Measurements from ENCODE around the gene RAB30. TPM values are rescaled to one million over a fixed set of nuclear protein-coding genes. Genes with fewer than 3 reads are reported as not detected.

The RAB30 gene
- total RNA-seq, 1 experiment from 2014 or later, result 6.2 TPM

- no peak for TF ChIP-seq GTF2I (CRISPR knock-in tag; conservative IDR thresholded peaks at IDR 0.05)
Measured at GRCh38 chr11:83042964-83043711, 28.6 kb downstream of the RAB30 start (continued).

GRCh38 chr11:83041126-83041525, 30.6 kb downstream of the RAB30 start:
- ChIA-PET CTCF (no interaction called here), POLR2A (interaction anchor here (0.6 kb wide), 1 partner anchor 373 kb away, joined by 3 read pairs; no protein-coding TSS in a partner anchor)
- H3K27ac Mint-ChIP-seq, result no peak overlapping the region
- no peaks in the 10 kb centered on the region for H3K9me3 Mint-ChIP-seq
- DNase-seq (ENCODE audit: low spot score) (no peak), ATAC-seq (no peak)
- no peaks in the 10 kb centered on the region for H3K36me3 Mint-ChIP-seq
- TF ChIP-seq MLX (CRISPR knock-in tag; IDR thresholded peaks at IDR 0.05) (no peak), ZNF263 (CRISPR knock-in tag; IDR thresholded peaks at IDR 0.05; ENCODE audit: low read depth) (no peak), ZNF121 (CRISPR knock-in tag; IDR thresholded peaks at IDR 0.05) (no peak), FOXP1 (CRISPR knock-in tag; IDR thresholded peaks at IDR 0.05; ENCODE audit: borderline replicate concordance) (no peak), MAX (CRISPR knock-in tag; IDR thresholded peaks at IDR 0.05) (no peak), ZNF317 (CRISPR knock-in tag; IDR thresholded peaks at IDR 0.05; ENCODE audit: borderline replicate concordance, low read depth) (no peak), ZNF532 (CRISPR knock-in tag; IDR thresholded peaks at IDR 0.05; ENCODE audit: borderline replicate concordance) (no peak), TP53 (CRISPR knock-in tag; IDR thresholded peaks at IDR 0.05) (no peak), JAZF1 (CRISPR knock-in tag; IDR thresholded peaks at IDR 0.05) (no peak), ZNF671 (CRISPR knock-in tag; IDR thresholded peaks at IDR 0.05) (no peak), USF1 (CRISPR knock-in tag; IDR thresholded peaks at IDR 0.05) (no peak), ZNF138 (CRISPR knock-in tag; conservative IDR thresholded peaks at IDR 0.05) (no peak), NR3C1 (CRISPR knock-in tag; conservative IDR thresholded peaks at IDR 0.05; ENCODE audit: low read depth) (no peak)
- TF ChIP-seq, protein P1, sequence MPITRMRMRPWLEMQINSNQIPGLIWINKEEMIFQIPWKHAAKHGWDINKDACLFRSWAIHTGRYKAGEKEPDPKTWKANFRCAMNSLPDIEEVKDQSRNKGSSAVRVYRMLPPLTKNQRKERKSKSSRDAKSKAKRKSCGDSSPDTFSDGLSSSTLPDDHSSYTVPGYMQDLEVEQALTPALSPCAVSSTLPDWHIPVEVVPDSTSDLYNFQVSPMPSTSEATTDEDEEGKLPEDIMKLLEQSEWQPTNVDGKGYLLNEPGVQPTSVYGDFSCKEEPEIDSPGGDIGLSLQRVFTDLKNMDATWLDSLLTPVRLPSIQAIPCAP (CRISPR knock-in tag; IDR thresholded peaks at IDR 0.05), result no peak
- TF ChIP-seq, protein P2, sequence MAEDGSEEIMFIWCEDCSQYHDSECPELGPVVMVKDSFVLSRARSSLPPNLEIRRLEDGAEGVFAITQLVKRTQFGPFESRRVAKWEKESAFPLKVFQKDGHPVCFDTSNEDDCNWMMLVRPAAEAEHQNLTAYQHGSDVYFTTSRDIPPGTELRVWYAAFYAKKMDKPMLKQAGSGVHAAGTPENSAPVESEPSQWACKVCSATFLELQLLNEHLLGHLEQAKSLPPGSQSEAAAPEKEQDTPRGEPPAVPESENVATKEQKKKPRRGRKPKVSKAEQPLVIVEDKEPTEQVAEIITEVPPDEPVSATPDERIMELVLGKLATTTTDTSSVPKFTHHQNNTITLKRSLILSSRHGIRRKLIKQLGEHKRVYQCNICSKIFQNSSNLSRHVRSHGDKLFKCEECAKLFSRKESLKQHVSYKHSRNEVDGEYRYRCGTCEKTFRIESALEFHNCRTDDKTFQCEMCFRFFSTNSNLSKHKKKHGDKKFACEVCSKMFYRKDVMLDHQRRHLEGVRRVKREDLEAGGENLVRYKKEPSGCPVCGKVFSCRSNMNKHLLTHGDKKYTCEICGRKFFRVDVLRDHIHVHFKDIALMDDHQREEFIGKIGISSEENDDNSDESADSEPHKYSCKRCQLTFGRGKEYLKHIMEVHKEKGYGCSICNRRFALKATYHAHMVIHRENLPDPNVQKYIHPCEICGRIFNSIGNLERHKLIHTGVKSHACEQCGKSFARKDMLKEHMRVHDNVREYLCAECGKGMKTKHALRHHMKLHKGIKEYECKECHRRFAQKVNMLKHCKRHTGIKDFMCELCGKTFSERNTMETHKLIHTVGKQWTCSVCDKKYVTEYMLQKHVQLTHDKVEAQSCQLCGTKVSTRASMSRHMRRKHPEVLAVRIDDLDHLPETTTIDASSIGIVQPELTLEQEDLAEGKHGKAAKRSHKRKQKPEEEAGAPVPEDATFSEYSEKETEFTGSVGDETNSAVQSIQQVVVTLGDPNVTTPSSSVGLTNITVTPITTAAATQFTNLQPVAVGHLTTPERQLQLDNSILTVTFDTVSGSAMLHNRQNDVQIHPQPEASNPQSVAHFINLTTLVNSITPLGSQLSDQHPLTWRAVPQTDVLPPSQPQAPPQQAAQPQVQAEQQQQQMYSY (CRISPR knock-in tag; IDR thresholded peaks at IDR 0.05), result no peak
- TF ChIP-seq, protein P3, sequence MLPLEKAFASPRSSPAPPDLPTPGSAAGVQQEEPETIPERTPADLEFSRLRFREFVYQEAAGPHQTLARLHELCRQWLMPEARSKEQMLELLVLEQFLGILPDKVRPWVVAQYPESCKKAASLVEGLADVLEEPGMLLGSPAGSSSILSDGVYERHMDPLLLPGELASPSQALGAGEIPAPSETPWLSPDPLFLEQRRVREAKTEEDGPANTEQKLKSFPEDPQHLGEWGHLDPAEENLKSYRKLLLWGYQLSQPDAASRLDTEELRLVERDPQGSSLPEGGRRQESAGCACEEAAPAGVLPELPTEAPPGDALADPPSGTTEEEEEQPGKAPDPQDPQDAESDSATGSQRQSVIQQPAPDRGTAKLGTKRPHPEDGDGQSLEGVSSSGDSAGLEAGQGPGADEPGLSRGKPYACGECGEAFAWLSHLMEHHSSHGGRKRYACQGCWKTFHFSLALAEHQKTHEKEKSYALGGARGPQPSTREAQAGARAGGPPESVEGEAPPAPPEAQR (CRISPR knock-in tag; IDR thresholded peaks at IDR 0.05), result no peak
- H3K4me3 Mint-ChIP-seq, result no peak overlapping the region
- H3K27me3 Mint-ChIP-seq (ENCODE audit: low read depth), result no peaks in the 10 kb centered on the region; the same call in 1 of the 2 replicates
- peaks cover 17% of the 10 kb centered on the region for H3K4me1 Mint-ChIP-seq

All from WTC11 (cell line).